Renal cortical epithelial cell (primary cell): ENCODE results near the gene LRP1B. TPM values are rescaled to one million over a fixed set of nuclear protein-coding genes. Genes with fewer than 3 reads are reported as not detected.

ENCODE experiments used
- DNase-seq: peaks from one replicate; pipeline ENCODE4 v3.0.0-alpha.2; 2011; ENCODE audit warnings: low read depth
- total RNA-seq: library from RNA; depleted of rRNA; stranded (reverse); fragments of >200 nt; gene quantifications from 2 replicates; pipeline ENCODE4 v1.2.3, GENCODE V29; 2014

LRP1B gene
- total RNA-seq, 1 donor from 2014 or later = 4.3 TPM

- no peak for DNase-seq
Observed at GRCh38 chr2:141770530-141770929, 360.3 kb downstream of the LRP1B start.

- no peak for DNase-seq
Observed at GRCh38 chr2:141767691-141768090, 363.1 kb downstream of the LRP1B start.

GRCh38 chr2:141767051-141767450, 363.8 kb downstream of the LRP1B start:
- DNase-seq = peak; percentile 65

GRCh38 chr2:141766225-141766624, 364.6 kb downstream of the LRP1B start:
- no peak for DNase-seq

GRCh38 chr2:141748616-141749015, 382.2 kb downstream of the LRP1B start:
- no peak for DNase-seq

GRCh38 chr2:141741652-141742051, 389.2 kb downstream of the LRP1B start:
- peak; percentile 12 for DNase-seq

GRCh38 chr2:141737492-141738255, 393.1 kb downstream of the LRP1B start:
- no peak for DNase-seq

GRCh38 chr2:141736466-141736865, 394.4 kb downstream of the LRP1B start:
- no peak for DNase-seq

GRCh38 chr2:141728886-141729285, 401.9 kb downstream of the LRP1B start:
- no peak for DNase-seq

- no peak for DNase-seq
Observed at GRCh38 chr2:141728142-141728541, 402.7 kb downstream of the LRP1B start.

GRCh38 chr2:141724426-141724825, 406.4 kb downstream of the LRP1B start:
- DNase-seq = no peak

- no peak for DNase-seq
Observed at GRCh38 chr2:141723814-141724213, 407.0 kb downstream of the LRP1B start.

- no peak for DNase-seq
Observed at GRCh38 chr2:141720476-141720875, 410.3 kb downstream of the LRP1B start.

- peak; percentile 36 for DNase-seq
Observed at GRCh38 chr2:141714496-141714895, 416.3 kb downstream of the LRP1B start.

- no peak for DNase-seq
Observed at GRCh38 chr2:141711627-141712026, 419.2 kb downstream of the LRP1B start.

- DNase-seq = no peak
Observed at GRCh38 chr2:141710589-141711239, 420.1 kb downstream of the LRP1B start.

GRCh38 chr2:141709756-141710155, 421.1 kb downstream of the LRP1B start:
- no peak for DNase-seq

- DNase-seq = no peak
Observed at GRCh38 chr2:141707486-141707885, 423.3 kb downstream of the LRP1B start.

- no peak for DNase-seq
Observed at GRCh38 chr2:141704541-141704940, 426.3 kb downstream of the LRP1B start.

- no peak for DNase-seq
Observed at GRCh38 chr2:141703501-141703900, 427.3 kb downstream of the LRP1B start.

- DNase-seq = no peak
Observed at GRCh38 chr2:141701618-141702017, 429.2 kb downstream of the LRP1B start.

- DNase-seq = no peak
Observed at GRCh38 chr2:141699573-141699972, 431.2 kb downstream of the LRP1B start.

- no peak for DNase-seq
Observed at GRCh38 chr2:141698500-141698899, 432.3 kb downstream of the LRP1B start.
